NCI-H82 treated with DMSO at 0.1 percent for 48 hours (cell line): ENCODE measurements around the gene MYO5C.
A peak's percentile ranks its signal among the peaks of the same experiment; 100 is the strongest.
"Not testable (repeated sequence)": the region's sequence is repeated elsewhere in the genome, so short reads cannot be mapped to it uniquely, and the experiment has no call there.

Experiments
- DNase-seq: peaks from one replicate; lab custom pipeline; 2025; ENCODE audit not compliant: unreplicated experiment; lab: John Stamatoyannopoulos, UW

MYO5C gene

DNA sequence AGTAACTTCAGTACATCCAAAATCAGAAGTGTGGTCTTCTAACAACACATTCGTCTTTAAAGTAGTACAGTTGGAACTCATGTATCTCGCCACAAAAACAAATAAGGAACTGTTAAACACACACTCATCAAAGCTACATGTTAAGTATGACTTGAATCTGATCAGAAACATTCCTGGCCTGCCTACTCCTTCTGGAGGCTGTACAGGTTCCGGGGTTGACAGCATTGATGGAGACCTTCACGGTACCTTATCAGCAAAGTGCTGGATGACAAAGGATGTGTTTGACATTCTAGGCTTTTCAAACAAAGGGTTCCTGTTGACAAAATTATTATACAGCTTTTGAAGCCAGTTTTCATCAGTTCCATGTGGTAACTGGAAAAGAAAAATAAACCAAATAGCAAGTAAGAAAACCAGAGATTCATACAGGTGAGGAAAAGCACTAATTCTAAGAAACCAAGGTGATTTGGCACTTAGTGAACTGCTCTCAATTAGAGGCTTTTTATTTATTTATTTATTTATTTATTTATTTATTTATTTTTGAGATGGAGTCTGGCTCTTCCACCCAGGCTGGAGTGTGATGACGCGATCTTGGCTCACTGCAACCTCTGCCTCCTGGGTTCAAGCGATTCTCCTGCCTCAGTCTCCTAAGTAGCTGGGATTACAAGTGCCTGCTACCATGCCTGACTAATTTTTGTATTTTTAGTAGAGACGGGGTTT lies 44.3 kb downstream of the MYO5C start:
- no peak for DNase-seq

DNA sequence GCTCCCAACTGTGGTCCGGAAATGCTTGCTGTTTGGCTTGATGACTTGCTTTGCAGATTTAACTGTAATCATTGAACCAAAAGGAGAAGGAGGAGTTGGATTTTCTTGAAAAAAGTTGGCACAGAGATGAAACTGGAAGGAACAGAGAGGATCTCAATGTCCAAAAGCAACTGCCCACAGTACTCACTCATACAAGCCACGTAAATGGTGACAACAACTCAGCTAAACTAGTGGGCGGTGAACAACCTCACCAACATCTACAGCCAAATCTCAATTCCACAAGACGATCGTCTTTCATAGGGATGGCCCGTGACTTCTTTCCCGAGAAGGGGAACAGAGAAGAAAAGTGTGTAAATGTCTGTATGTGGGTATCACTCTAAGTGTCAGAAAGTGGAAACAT lies 48.1 kb downstream of the MYO5C start:
- no peak for DNase-seq

DNA sequence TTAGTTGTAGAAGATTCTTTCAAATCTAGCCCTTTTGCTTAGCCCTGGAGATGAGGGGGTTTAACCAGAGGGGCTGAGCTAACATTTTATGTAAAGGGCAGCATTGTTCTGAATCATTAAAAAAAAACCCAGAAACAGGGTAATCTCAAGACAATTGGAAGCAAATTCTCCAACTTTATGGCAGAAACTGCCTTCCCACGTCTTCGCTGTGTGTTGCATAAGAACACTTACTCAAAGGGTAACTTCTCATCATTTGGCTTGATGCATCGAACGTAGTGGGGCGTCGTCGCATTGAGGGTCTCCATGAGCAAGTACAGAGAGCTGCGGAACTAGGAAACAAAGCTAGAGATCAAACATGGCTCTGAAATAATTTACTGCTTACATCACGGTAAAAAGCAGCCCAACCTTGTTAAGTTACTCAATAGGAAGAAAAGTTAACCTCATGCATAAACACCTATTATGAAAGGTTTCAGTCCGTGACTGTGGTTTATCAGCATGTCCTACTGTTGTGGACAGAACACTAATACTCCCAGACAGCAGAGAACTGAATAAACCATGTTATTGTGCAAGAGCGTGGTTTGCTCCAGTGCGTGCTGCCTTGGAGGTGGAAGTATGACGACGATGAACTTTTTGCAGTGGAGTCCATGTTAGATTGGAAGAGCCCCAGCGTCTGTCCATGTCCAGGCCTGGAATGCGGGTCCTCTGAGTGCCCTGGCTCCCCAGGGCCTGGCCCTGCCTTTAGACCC lies 48.7 kb downstream of the MYO5C start:
- no peak for DNase-seq

DNA sequence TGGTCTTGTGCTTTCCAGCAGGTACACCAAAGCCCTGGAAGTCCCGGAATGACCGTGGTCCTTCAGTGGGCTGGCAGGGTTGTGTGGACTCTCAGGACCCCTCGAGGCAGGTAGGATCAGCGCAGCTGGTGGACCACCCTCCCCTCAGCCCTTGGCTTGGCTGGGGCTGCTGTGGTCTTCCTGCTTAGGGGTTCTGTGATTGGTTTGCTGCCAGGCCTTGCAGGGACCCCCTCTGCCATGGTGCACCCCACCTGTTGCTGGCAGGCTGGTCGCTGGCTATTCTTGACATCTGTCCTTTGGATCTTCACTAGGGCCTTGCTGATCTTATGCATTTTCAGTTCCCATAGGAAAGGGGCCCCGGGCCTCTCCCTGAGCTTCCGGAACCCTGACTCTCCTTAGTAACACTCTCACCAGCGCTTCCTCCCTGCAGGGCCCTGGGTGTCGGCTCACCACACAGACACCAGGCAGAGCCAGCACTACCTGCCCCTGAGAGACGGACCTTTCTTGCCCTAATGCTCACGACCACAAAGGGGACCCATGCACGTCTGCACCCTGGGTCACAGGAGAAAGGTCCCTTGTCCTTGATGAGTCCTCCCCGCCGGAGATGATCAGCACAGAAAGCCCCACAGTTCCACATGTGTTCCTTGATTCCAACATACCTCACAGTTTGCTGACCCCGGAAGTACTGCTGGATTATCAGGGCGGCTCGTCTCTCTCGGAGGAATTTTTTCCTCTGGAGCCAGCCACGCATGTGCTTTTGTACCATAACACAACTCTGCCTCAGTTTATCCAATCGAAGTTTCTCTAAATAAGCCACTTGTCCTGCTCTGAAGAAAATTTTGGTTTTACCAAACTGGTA lies 51.7 kb downstream of the MYO5C start:
- no peak for DNase-seq

DNA sequence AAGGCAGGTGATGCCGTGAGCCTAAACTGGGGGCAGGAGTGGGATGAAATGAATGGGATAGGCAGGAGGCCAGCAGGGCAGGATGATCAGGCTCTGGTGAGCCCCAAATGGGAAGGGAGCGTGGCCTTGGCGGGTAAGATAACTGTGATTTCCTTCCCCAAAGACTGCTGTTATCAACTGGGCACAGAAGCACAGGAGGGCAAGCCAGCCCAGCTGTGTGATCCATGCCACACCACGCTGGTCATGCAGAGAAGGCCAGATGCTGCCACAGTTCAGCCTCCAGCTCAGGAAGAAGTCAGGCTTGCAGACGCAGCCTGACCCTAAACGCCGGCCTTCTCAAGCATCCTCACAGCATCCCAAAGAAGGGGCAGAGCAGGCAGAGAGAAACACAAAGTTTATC lies 52.3 kb downstream of the MYO5C start:
- DNase-seq, result no peak

DNA sequence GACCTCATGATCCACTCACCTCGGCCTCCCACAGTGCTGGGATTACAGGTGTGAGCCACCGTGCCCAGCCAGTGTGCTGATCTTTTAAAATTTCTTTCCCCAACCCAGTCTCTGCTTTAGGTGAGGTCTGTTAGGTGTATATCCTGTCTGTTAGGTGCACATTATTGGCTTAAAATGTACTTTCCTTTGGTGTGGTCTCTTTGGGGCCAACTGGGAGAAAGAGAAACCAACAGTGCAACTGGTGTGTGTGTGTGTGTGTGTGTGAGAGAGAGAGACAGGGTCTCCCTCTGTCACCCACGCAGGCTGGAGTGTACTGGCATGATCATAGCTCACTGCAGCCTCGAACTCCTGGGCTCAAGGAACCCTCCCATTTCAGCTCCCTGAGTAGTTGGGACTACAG lies 54.1 kb downstream of the MYO5C start:
- DNase-seq, result no peak

DNA sequence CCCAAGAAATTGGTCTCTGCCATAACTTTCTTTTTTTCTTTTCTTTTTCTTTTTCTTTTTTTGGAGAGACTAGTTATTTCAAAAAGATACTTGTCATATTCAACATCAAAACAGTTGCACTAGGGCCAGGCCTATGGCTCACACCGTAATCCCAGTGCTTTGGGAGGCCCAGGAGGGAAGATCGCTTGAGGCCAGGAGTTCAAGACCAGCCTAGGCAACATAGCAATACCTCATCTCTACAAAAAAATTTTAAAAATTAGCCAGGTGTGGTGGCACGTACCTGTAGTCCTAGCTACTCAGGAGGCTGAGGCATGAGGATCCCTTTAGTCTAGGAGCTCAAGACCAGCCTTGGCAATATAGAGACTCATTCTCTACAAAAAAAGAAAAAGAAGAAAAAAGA lies 55.4 kb downstream of the MYO5C start:
- DNase-seq, result no peak

DNA sequence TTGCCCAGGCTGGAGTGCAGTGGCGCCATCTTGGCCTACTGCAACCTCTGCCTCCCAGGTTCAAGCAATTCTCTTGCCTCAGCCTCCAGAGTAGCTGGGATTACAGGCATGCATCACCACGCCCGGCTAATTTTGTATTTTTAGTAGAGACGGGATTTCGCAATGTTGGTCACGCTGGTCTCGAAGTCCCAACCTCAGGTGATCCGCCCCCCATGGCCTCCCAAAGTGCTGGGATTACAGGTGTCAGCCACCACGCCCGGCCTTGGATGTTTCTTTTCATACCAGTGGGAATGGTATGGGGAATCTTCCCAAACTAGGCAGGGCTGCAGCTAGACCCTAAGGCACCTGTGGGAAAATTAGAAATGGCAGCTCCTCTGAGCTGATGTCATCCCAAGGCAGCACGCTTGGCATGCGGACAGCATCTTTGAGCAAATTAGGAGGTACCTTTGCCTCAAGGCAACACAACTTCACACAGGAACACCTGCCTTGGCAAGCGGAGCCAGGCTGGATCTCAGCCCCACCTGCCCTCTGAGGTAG lies 56.5 kb downstream of the MYO5C start:
- not testable (repeated sequence) for DNase-seq

DNA sequence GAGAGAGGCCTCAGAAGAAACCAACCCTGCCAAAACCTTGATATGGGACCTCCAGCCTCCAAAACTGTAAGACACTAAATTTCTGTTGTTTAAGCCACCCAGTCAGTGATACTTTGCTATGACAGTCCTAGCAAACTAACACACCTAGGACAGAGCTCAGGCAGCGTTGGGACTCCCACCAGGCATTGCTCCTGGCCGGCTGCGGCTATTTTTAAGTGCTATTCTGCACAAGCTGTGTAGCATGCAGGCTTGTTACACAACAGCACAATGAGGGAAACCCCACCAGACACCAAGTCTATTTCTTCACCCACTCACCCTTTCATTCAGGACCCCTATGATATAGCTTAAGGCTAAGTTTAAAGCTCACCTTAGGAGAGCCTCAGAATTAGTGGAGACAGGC lies 57.5 kb downstream of the MYO5C start:
- no peak for DNase-seq

DNA sequence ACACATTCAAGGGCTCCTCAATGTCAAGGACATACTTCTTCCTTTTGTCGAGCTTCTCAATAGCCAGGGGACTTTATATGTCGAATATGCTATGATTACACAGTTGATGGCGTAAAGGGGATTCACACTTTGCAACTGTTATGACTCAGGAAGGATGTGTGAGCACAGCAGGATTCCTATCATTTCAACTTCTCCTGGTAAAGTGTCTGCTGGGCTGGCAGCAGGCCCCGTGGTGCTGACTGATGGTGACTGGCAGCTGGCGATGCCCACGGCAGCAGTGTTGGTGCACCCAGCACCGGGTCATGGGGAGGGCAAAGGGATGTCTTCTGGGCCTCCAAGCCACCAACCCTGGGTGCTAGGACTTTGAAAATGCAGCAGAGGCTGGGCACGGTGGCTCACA lies 59.6 kb downstream of the MYO5C start:
- DNase-seq, result no peak

DNA sequence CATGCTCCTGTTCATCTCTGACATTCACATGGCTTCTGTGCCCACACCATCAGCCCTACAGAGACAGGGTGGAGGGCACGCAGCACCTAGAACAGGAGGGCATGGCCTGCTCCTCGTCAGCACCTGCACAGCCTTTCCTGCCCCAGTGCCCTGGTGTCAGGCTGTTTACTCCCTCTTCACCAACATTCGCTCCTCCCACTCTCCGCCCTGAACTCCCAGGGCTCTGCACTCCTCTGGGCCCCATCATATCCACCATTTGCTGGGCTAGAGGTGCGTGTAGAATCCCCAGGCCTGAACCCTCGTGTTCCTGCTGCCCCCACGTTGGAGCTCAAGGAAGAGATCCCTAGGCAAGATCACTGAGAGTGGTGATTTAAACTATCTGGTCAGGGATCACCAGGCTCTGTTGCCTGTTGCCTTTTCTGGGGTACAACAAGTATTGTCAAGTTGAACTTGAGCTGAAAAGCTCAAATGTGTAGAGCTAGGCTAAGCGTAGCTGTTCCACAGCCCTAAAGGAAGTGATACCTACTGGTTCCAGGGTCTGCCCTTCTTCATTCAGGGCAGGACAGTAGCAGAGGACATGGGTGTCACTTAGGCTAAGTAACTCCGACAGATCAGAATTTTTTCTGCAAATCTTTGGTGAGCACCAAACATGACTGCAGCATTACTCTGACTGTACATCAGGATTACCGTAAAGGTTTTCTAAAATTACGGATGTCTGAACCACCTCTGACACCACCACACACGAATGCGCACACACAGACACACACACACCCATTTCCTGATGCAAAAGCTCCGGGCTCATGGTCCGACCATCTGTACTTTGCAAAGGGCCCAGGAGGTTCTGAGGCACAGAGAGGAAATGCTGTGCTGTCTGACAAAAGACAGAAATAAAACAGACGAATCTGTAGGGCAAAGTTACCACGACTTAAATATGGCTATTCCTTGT lies 60.7 kb downstream of the MYO5C start:
- no peak for DNase-seq

DNA sequence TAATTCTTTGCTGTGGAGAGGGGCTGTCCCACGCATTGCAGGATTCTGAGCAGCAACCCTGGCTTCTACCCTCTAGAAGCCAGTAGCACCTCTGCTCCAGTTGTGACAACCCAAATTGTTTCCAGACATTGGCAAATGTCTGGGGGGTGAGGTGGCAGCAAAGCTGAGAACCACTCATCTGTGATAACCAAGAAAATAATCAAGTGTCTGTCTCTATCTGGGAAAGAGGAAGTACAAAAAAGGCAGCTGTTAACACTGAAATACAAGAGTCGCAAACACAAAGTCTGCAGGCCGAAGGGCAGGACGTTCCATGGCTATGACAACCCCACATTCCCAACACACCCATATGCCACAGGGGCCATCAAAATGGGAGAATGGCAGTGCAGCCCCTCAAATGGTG lies 62.2 kb downstream of the MYO5C start:
- DNase-seq, result no peak

DNA sequence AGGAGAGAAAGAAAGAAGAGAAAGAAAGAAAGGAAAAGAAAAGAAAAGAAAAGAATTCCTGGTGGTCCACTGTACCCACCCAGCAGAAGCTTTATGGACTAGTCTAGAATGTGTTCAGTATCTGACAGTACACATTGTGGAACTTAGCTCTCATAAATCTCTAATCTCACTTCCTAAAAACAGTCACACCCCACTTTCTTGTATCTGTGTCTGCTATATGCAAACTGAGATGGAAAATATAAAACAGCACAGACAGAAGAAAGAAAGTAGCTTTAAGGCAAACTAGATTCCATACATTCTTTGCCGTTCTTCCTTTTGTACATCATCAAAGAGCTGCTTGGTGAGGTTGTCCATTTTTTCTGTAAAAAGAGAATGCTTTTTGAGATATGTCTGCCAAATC lies 63.3 kb downstream of the MYO5C start:
- no peak for DNase-seq

DNA sequence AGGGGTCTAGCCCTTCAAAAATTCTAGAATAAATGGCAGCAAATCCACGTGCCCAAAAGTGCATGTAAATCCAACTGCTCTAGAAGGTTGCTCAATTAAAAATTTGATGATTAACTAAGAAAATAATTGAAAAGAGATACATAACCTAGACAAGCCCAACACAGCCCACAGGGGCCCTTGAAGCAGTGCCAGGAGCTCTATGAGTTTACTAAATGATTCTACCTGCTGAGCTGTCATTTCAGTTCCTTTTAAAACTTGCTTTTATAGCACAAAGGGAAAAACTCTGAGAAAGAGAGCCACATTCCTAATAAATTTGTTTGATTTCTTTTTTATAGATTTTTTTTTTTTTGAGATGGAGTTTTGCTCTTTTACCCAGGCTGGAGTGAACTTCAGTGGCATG lies 65.5 kb downstream of the MYO5C start:
- no peak for DNase-seq

DNA sequence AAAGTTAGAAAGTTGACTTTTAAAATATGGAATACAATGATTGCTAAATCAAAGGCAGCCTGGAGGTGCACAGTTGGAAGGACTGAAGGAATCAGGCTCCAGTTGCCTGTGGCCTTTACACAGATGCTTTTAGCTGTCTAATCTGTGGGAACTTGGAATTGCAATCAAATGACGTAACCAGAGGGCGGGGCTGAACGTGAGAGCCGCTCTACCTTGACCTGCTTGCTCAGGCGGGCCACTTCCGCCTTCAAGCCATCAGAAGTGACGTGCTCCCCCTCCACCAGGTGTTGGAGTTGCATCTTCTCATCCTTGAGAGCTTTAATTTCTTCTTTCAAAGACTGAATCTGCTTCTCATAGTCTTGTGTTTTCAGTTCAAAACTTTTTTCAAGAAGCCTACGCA lies 66.7 kb downstream of the MYO5C start:
- DNase-seq, result no peak

DNA sequence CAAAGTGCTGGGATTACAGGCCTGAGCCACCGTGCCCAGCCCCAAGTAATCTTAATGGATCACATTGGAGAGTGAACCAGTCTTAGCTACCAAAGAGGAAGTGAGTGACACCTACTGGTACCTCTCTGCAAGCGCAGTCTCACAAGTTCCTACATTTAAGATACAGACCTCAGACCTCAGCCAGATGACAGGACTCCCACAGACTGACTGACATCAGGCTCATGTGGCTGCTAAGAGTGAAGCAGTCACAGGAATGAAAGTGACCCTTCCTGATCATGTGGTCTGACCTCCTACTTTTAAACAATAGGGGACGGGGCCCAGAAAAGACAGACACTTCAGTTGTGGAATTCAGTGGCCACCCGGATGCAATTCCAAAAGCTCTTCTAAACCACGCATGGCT lies 68.1 kb downstream of the MYO5C start:
- peak; percentile 63 for DNase-seq

DNA sequence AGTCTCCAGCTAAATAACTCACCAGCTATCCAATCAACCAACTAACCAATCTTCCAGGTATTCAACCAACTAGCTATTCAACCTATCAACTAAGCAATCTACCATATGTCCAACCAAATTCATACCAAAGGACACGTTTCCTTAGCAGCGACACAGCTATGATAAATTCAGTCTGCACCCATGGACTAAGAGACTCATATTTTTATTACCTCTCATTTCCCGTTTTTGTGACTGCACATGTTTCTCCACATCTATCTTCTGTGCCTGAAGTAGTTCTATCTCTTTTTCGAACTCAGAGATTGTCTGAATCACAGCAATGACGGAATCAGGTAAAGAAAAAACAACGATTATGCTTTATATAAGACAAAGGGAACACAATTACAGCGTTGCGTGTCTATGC lies 70.4 kb downstream of the MYO5C start:
- no peak for DNase-seq

DNA sequence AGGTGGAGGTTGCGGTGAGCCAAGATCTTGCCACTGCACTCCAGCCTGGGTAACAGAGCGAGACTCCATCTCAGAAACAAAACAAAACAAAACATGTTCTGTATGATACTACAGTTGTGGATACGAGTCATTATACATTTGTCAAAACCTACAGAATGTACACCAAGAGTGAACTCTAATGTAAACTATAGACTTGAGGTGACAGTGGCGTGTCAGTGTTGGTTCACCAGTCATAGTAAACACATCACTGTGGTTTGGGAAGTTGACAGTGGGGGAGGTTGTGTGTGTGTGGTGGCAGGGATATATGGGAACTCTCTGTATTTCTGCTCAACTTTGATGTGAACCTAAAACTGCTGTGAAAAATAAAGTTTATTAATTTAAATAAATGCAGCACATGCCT lies 71.4 kb downstream of the MYO5C start:
- DNase-seq, result no peak

DNA sequence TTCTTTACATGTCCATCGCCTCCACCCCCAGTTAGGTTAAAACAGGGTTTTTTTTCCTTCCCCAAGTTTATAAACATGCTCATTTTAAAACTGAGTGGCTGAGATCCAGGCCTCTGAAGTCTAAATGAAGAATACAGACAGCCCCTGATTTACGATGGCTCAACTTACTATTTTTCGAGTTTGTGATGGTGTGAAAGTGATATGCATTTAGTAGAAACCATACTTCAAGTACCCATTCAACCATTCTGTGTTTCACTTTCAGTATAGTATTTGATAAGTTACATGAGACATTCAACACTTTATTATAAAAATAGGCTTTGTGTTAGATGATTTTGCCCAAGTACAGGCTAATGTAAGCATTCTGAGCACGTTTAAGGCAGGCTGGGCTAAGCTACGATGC lies 73.9 kb downstream of the MYO5C start:
- DNase-seq, result no peak

DNA sequence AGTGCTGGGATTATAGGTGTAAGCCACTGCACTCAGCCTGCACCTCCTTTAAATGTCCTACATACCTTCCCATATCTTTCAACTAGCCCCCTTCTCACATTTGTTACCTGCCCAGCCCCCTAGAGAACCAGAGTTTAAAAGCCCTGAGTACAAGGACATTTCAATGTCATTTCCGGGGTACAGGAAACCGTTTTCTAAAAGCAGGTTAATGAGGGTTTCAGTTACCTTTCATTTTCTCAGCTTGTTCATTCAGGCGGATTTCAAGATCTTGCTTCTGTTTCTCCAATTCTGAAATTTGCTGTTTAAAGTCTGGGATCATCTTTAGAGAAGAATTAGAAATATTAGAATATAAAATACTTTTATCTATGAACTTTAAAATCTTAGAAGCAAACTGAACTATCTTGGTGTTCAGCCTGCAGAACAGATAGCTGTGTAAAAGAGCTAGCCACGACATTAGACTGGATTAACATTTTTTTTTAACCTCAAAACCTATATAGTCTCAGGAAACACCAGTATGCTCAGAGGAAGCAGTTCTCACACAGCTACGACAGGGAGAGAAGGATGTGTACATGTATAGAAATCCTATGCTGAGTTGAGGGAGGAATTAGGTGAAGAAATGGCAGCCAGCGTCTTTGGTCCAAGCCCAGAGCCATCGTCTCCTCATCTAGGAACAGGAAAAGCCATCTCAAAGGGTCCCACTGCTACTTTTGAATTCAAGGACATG lies 74.5 kb downstream of the MYO5C start:
- DNase-seq, result no peak
